ENCODE results near the gene KPNA1.

KPNA1 gene

GRCh38 chr3:122383771-122384697 is 130.7 kb downstream of the KPNA1 start, which contains the start of gene FAM162A:
Gene FAM162A (plus strand): TSS chr3:122384182. CDS start chr3:122384266, 84 bp downstream.
- peak; percentile 47 to 69 for DNase-seq (ENCODE audit: low read depth in 2 of 2)

DNA sequence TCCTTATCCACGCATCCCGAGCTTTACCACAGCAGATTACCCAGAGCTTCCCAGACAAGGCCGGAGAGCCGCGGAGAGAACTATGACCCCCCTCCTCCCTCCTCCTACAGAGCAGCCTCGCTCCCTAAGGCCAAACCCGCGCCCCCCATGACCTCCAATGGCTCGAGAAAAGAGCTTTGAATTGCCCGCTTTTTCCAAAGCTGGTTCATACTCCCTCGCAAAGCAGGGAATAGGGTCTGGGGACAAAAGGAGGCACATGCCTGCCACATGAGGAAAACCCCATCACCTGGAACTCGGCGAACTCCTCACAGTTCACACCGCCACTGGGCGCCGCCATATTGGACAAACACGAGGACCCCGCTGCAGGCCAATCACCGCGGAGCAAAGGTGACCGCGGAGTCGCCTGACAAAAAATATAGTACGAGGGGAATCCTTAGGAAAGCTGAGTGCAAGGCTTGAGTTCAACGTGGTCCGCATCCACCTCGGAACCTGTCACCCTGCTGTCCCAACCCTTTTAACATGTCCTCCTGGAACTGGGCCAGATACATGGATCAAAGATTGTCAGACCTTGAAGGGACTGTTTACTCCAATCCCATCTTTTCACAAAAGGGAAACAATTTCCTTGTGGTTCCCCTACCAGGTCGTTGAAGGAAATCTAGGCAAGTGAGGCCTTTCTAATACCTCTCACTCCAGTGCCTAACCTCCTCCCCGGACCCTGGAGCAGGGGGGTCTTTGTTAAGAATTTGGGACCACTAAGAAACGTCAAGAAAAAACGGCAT is 131.7 kb downstream of the KPNA1 start, which contains the start of gene MIX23:
TSS of gene MIX23 (minus strand) at position 344 of the 779 bp plus-strand sequence. CDS start at position 337, 7 bp downstream.
- DNase-seq (ENCODE audit: low read depth in 2 of 2) = peak; percentile 62 to 64

- DNase-seq (ENCODE audit: low read depth in 2 of 2) = no peak
Measured at GRCh38 chr3:122377975-122378374, 136.8 kb downstream of the KPNA1 start.

DNA sequence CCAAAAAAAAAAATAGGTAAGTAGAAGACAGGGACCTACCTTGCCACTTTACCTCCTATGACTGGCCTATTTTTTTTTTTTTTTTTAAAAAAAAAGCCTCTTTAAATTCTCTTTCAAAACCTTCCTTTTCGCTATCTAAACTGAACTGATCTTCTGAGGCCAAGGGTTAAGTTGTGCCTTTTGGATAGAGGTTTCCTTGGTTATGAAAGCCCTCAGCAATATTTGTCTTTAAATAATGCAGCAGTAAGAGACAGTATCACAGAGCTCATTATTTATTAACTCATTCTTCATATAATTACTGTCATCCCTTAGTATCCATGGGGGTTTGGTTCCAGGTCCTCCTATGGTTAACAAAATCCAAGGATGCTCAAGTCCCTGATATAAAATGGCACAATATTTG is 140.7 kb downstream of the KPNA1 start:
- no peak for DNase-seq (ENCODE audit: low read depth in 2 of 2)
